Stomach (tissue), 9 donors: ENCODE data around the gene SLC4A4. TPM values are rescaled to one million over a fixed set of nuclear protein-coding genes. Genes with fewer than 3 reads are reported as not detected.

Experiments used
- DNase-seq, 2 donors: peaks; one replicate each; pipeline versions ENCODE4 v3.0.0 to v3.0.0-alpha.2; 2013 to 2019
- H3K27ac ChIP-seq, 5 donors: fragments of 200-600 bp in 4 of 5; sonication (generic) in 4 of 5; one replicate each; pipeline ENCODE4 v1.5.1; 2013 to 2019; ENCODE audit warnings: mild to moderate bottlenecking in 1 of 5, moderate library complexity in 1 of 5
- H3K27me3 ChIP-seq, 3 donors: fragments of 200-600 bp; sonication (generic); one replicate each; pipeline ENCODE4 v1.5.1; 2017 to 2019; ENCODE audit warnings: mixed run types in 1 of 3
- H3K36me3 ChIP-seq, 4 donors: fragments of 200-600 bp; sonication (generic); 1 replicate in 3 of 4; 2 replicates in 1 of 4; pipeline ENCODE4 v1.5.1; 2016 to 2019
- H3K4me1 ChIP-seq, 4 donors: fragments of 200-600 bp; sonication (generic); one replicate each; pipeline ENCODE4 v1.5.1; 2016 to 2019
- H3K4me3 ChIP-seq, 4 donors: fragments of 200-600 bp; sonication (generic) in 3 of 4; one replicate each; pipeline ENCODE4 v1.5.1; 2016 to 2019; ENCODE audit warnings: mild to moderate bottlenecking in 1 of 4
- H3K9me3 ChIP-seq, 4 donors: fragments of 200-600 bp; sonication (generic); one replicate each; pipeline ENCODE4 v1.5.1; 2016 to 2019
- CTCF ChIP-seq, 7 experiments: fragments of 450-650 bp in 4 of 7; fragments of 200-600 bp in 3 of 7; sonication (generic) in 3 of 7; IDR thresholded peaks; one replicate each; pipeline ENCODE4 v1.5.1; 2016 to 2019; ENCODE audit warnings: antibody characterized with exemption in 7 of 7, control low read depth in 2 of 7, mild to moderate bottlenecking in 1 of 7
- EP300 ChIP-seq: sonication (generic); formaldehyde crosslinking; IDR thresholded peaks from one replicate; pipeline ENCODE4 v1.6.1; 2017; ENCODE audit warnings: antibody characterized with exemption
- POLR2A ChIP-seq, 4 donors: fragments of 450-650 bp; IDR thresholded peaks; one replicate each; pipeline ENCODE4 v1.6.1; 2016; ENCODE audit warnings: antibody characterized with exemption in 4 of 4, control low read depth in 2 of 4, mild to moderate bottlenecking in 1 of 4, moderate library complexity in 1 of 4
- POLR2AphosphoS5 ChIP-seq, 3 donors: sonication (generic); formaldehyde crosslinking; IDR thresholded peaks; one replicate each; pipeline ENCODE4 v1.6.1; 2016; ENCODE audit warnings: antibody characterized with exemption in 3 of 3
- WGBS, 5 donors: extraction: QIAGEN DNeasy Blood & Tissue Kit in 3 of 5; methylation state at CpG; one replicate each; pipeline versions ENCODE4 v1.1.5 to v1.1.7; 2013 to 2018; 5-methylcytosine and 5-hydroxymethylcytosine counted together
- intact Hi-C: fragments of 100-400 bp; cut with DNase I; formaldehyde crosslinking; loops from one replicate; pipeline ENCODE4 v1.15.1; 2023; ENCODE audit warnings: low total_unique reads
- polyA plus RNA-seq, 3 donors: library from polyadenylated mRNA; stranded (reverse); fragments of 200-250 nt; gene quantifications; one replicate each; pipeline ENCODE4 v1.2.3, GENCODE V29; 2013
- total RNA-seq, 5 donors: library from RNA; depleted of rRNA; stranded (reverse); fragments of >200 nt; gene quantifications; one replicate each; pipeline versions ENCODE4 v1.1.0 to v1.2.3, GENCODE V29; 2014 to 2016
- donor health status: healthy with polysubstance abuse.
- donor health status: Bipolar disorder and iron deficiency.
- donor health status: healthy.

The SLC4A4 gene
- total and polyA plus RNA-seq, 8 donors, result 1.8 to 95.3 (median 12.8) TPM

- intact Hi-C loops, result no loop called here
- H3K27ac ChIP-seq, result no peak overlapping the region
- no peaks in the 10 kb centered on the region for H3K9me3 ChIP-seq
- no peak for TF ChIP-seq POLR2A (IDR thresholded peaks at IDR 0.05)
- TF ChIP-seq EP300, result no peak
- TF ChIP-seq CTCF (IDR thresholded peaks at IDR 0.05), result no peak
- TF ChIP-seq POLR2AphosphoS5 (IDR thresholded peaks at IDR 0.05), result no peak
- DNase-seq, result no peak
- no peaks in the 10 kb centered on the region for H3K4me1 ChIP-seq
- no peaks in the 10 kb centered on the region for H3K27me3 ChIP-seq
- 83 to 94% (median 91%) methylated on average over 2 of the region's 2 CpGs for WGBS, 5 donors
- no peak overlapping the region for H3K4me3 ChIP-seq
- H3K36me3 ChIP-seq, result no peaks in the 10 kb centered on the region
Observed at GRCh38 chr4:71429106-71429505, 90.3 kb downstream of the SLC4A4 start.

- TF ChIP-seq POLR2A (IDR thresholded peaks at IDR 0.05) (no peak), EP300 (no peak), CTCF (IDR thresholded peaks at IDR 0.05) (no peak), POLR2AphosphoS5 (IDR thresholded peaks at IDR 0.05) (no peak)
- Histone ChIP-seq H3K36me3 (no peaks in the 10 kb centered on the region), H3K4me3 (no peak overlapping the region), H3K4me1 (no peaks in the 10 kb centered on the region), H3K9me3 (peaks cover 0 to 2% (median 0%) of the 10 kb centered on the region in 4 donors), H3K27ac (no peak overlapping the region), H3K27me3 (no peaks in the 10 kb centered on the region)
- intact Hi-C loops, result no loop called here
- no peak for DNase-seq
Observed at GRCh38 chr4:71429962-71430361, 91.1 kb downstream of the SLC4A4 start.

- Histone ChIP-seq H3K27me3 (no peaks in the 10 kb centered on the region), H3K9me3 (peaks cover 0 to 7% (median 0%) of the 10 kb centered on the region in 4 donors), H3K4me3 (no peak overlapping the region), H3K27ac (no peak overlapping the region), H3K4me1 (no peaks in the 10 kb centered on the region), H3K36me3 (no peaks in the 10 kb centered on the region)
- no peak for TF ChIP-seq POLR2A (IDR thresholded peaks at IDR 0.05)
- no peak for TF ChIP-seq CTCF (IDR thresholded peaks at IDR 0.05)
- TF ChIP-seq POLR2AphosphoS5 (IDR thresholded peaks at IDR 0.05), result no peak
- TF ChIP-seq EP300, result no peak
- WGBS, 5 donors, result 40 to 78% (median 60%) methylated on average over 2 of the region's 2 CpGs
- no peak for DNase-seq
- intact Hi-C loops, result no loop called here
Observed at GRCh38 chr4:71430609-71431008, 91.8 kb downstream of the SLC4A4 start.

GRCh38 chr4:71440612-71441011 is 101.8 kb downstream of the SLC4A4 start:
- DNase-seq, result no peak
- H3K9me3 ChIP-seq, result no peaks in the 10 kb centered on the region
- peaks cover 0 to 3% (median 0%) of the 10 kb centered on the region in 4 donors for H3K4me1 ChIP-seq
- TF ChIP-seq POLR2AphosphoS5 (IDR thresholded peaks at IDR 0.05), result no peak
- TF ChIP-seq POLR2A (IDR thresholded peaks at IDR 0.05), result no peak
- no peak for TF ChIP-seq CTCF (IDR thresholded peaks at IDR 0.05)
- TF ChIP-seq EP300, result no peak
- no peaks in the 10 kb centered on the region for H3K27me3 ChIP-seq
- intact Hi-C loops, result no loop called here
- WGBS, 5 donors, result 60 to 77% (median 68%) methylated on average over 2 of the region's 2 CpGs
- H3K27ac ChIP-seq, result no peak overlapping the region
- no peak overlapping the region for H3K4me3 ChIP-seq
- no peaks in the 10 kb centered on the region for H3K36me3 ChIP-seq
